IMR-90 (cell line): ENCODE measurements around the gene ACHE. TPM values are rescaled to one million over a fixed set of nuclear protein-coding genes. Genes with fewer than 3 reads are reported as not detected.

Source experiments
- ATAC-seq: fragments of 200-7000 bp; cut with Tn5 transposase; 2 replicates; pipeline ENCODE4 v1.9.1; 2020; ENCODE audit warnings: low read depth, mild to moderate bottlenecking, moderate library complexity
- BruUV-seq: library from RNA; stranded (reverse); fragments of 400-500 nt; replicated peaks from 2 replicates; lab custom pipeline; 2021; lab: Mats Ljungman, UMichigan
- CTCF ChIA-PET: fragments of 300-600 bp; formaldehyde crosslinking; extraction: SDS; loops from one replicate; lab custom pipeline; 2021; ENCODE audit warnings: antibody characterized with exemption; lab: Yijun Ruan, JAX
- POLR2A ChIA-PET: fragments of 300-600 bp; sonication (Branson Sonifier 250); formaldehyde crosslinking; loops from one replicate; lab custom pipeline; 2022; ENCODE audit warnings: antibody characterized with exemption; ENCODE audit not compliant: unreplicated experiment; lab: Charles Lee
- DNase-seq: peaks from one replicate; pipeline ENCODE4 v3.0.0; 2013
- H2AFZ ChIP-seq: replicated peaks from 2 replicates; pipeline ENCODE3; 2013; ENCODE audit warnings: low read length, mild to moderate bottlenecking; ENCODE audit not compliant: poor library complexity
- H2AK5ac ChIP-seq: 2 replicates; pipeline ENCODE4 v1.6.1; 2013; ENCODE audit warnings: low read depth, low read length, inconsistent platforms
- H2AK9ac ChIP-seq: replicated peaks from 2 replicates; pipeline ENCODE3; 2013; ENCODE audit warnings: mild to moderate bottlenecking, low read depth, low read length, moderate library complexity; ENCODE audit not compliant: poor library complexity
- H2BK120ac ChIP-seq: 2 replicates; pipeline ENCODE4 v1.6.1; 2013; ENCODE audit warnings: low read depth, low read length, inconsistent platforms
- H2BK15ac ChIP-seq: 3 replicates; pipeline ENCODE4 v1.6.1; 2013; ENCODE audit warnings: low read depth, low read length, inconsistent platforms
- H2BK20ac ChIP-seq: 2 replicates; pipeline ENCODE4 v1.6.1; 2013; ENCODE audit warnings: low read depth, mild to moderate bottlenecking, inconsistent platforms, low read length, moderate library complexity
- H2BK5ac ChIP-seq: 2 replicates; pipeline ENCODE4 v1.6.1; 2013; ENCODE audit warnings: mild to moderate bottlenecking, low read depth, low read length, inconsistent platforms; ENCODE audit not compliant: poor library complexity, severe bottlenecking
- H3K14ac ChIP-seq: replicated peaks from 2 replicates; pipeline ENCODE4 v1.6.1; 2013; ENCODE audit warnings: low read depth, low read length, inconsistent platforms
- H3K18ac ChIP-seq: 2 replicates; pipeline ENCODE4 v1.6.1; 2013; ENCODE audit warnings: low read depth, low read length, control low read depth
- H3K23ac ChIP-seq: 2 replicates; pipeline ENCODE4 v1.6.1; 2013; ENCODE audit warnings: low read depth, low read length, inconsistent platforms
- H3K27ac ChIP-seq: 2 replicates; pipeline ENCODE4 v1.5.1; 2013; ENCODE audit warnings: mild to moderate bottlenecking, control low read depth, low read length; ENCODE audit not compliant: insufficient read depth
- H3K27me3 ChIP-seq: 2 replicates; pipeline ENCODE4 v1.6.1; 2013; ENCODE audit warnings: low read length; ENCODE audit not compliant: control insufficient read depth, insufficient read depth
- H3K36me3 ChIP-seq: 2 replicates; pipeline ENCODE4 v1.6.1; 2013; ENCODE audit warnings: low read length, mixed read lengths; ENCODE audit not compliant: control insufficient read depth, insufficient read depth
- H3K4ac ChIP-seq: 2 replicates; pipeline ENCODE4 v1.6.1; 2013; ENCODE audit warnings: low read depth, low read length, inconsistent platforms
- H3K4me1 ChIP-seq: 2 replicates; pipeline ENCODE4 v1.6.1; 2013; ENCODE audit warnings: low read length, mixed read lengths; ENCODE audit not compliant: control insufficient read depth, insufficient read depth
- H3K4me2 ChIP-seq: 2 replicates; pipeline ENCODE4 v1.6.1; 2013; ENCODE audit warnings: low read depth, mild to moderate bottlenecking, control low read depth, low read length, moderate library complexity
- H3K4me3 ChIP-seq: 2 replicates; pipeline ENCODE4 v1.5.1; 2013; ENCODE audit warnings: low read depth, mild to moderate bottlenecking, control low read depth, low read length, moderate library complexity; ENCODE audit not compliant: insufficient read depth
- H3K56ac ChIP-seq: 2 replicates; pipeline ENCODE4 v1.6.1; 2013; ENCODE audit warnings: low read length, inconsistent platforms; ENCODE audit not compliant: insufficient read depth; ENCODE audit errors: extremely low read depth
- H3K79me1 ChIP-seq, 2 experiments: 2 replicates each; pipeline ENCODE4 v1.6.1; 2013; ENCODE audit warnings: low read length in 2 of 2, inconsistent platforms in 1 of 2, low read depth in 1 of 2
- H3K9ac ChIP-seq: 2 replicates; pipeline ENCODE4 v1.6.1; 2013; ENCODE audit warnings: low read depth, low read length, control low read depth
- H3K9me1 ChIP-seq: 2 replicates; pipeline ENCODE4 v1.6.1; 2013; ENCODE audit warnings: low read length, inconsistent platforms; ENCODE audit not compliant: insufficient read depth
- H3K9me3 ChIP-seq: 2 replicates; pipeline ENCODE4 v1.6.1; 2013; ENCODE audit warnings: low read length; ENCODE audit not compliant: control insufficient read depth, insufficient read depth
- H4K20me1 ChIP-seq: 2 replicates; pipeline ENCODE4 v1.6.1; 2013; ENCODE audit warnings: low read length, inconsistent platforms; ENCODE audit not compliant: insufficient read depth
- H4K5ac ChIP-seq: 2 replicates; pipeline ENCODE4 v1.6.1; 2013; ENCODE audit warnings: mild to moderate bottlenecking, low read depth, low read length, control low read depth
- H4K8ac ChIP-seq, 2 experiments: 2 replicates each; pipeline ENCODE4 v1.6.1; 2013; ENCODE audit warnings: low read depth in 2 of 2, low read length in 2 of 2, control low read depth in 1 of 2, inconsistent platforms in 1 of 2
- H4K91ac ChIP-seq: 2 replicates; pipeline ENCODE4 v1.6.1; 2013; ENCODE audit warnings: low read depth, low read length, inconsistent platforms; ENCODE audit not compliant: insufficient read depth
- BHLHE40 ChIP-seq: fragments of 150-350 bp; IDR thresholded peaks from 2 replicates; pipeline ENCODE4 v1.6.1; 2016; ENCODE audit warnings: mild to moderate bottlenecking, low read depth, low read length
- CEBPB ChIP-seq: IDR thresholded peaks from 2 replicates; pipeline ENCODE4 v1.6.1; 2012; ENCODE audit warnings: low read depth, low read length, improper control_type of control experiment
- CHD1 ChIP-seq: IDR thresholded peaks from 2 replicates; pipeline ENCODE4 v1.6.1; 2012; ENCODE audit warnings: low read depth, low read length, improper control_type of control experiment
- FOS ChIP-seq: fragments of 150-350 bp; IDR thresholded peaks from 2 replicates; pipeline ENCODE4 v1.6.1; 2016; ENCODE audit warnings: low read depth, low read length
- MAFK ChIP-seq: IDR thresholded peaks from 2 replicates; pipeline ENCODE4 v1.6.1; 2012; ENCODE audit warnings: low read depth, low read length, improper control_type of control experiment
- MAZ ChIP-seq: IDR thresholded peaks from 2 replicates; pipeline ENCODE4 v1.6.1; 2012; ENCODE audit warnings: low read depth, mild to moderate bottlenecking, low read length, improper control_type of control experiment, moderate library complexity, borderline replicate concordance
- NFE2L2 ChIP-seq: fragments of 150-350 bp; IDR thresholded peaks from 2 replicates; pipeline ENCODE4 v1.6.1; 2016; ENCODE audit warnings: low read depth, mild to moderate bottlenecking, low read length
- POLR2A ChIP-seq: IDR thresholded peaks from 2 replicates; pipeline ENCODE4 v1.6.1; 2012; ENCODE audit warnings: mild to moderate bottlenecking, low read depth, low read length
- RAD21 ChIP-seq: IDR thresholded peaks from 2 replicates; pipeline ENCODE4 v1.6.1; 2012; ENCODE audit warnings: low read length, improper control_type of control experiment
- RCOR1 ChIP-seq: IDR thresholded peaks from 2 replicates; pipeline ENCODE4 v1.6.1; 2012; ENCODE audit warnings: mild to moderate bottlenecking, low read length, improper control_type of control experiment; ENCODE audit not compliant: insufficient replicate concordance
- RFX5 ChIP-seq: IDR thresholded peaks from 2 replicates; pipeline ENCODE4 v1.8.0; 2012; ENCODE audit warnings: low read depth, mild to moderate bottlenecking, low read length, moderate library complexity
- WGBS, 2 experiments: methylation state at CpG; one replicate each; pipeline versions ENCODE4 v1.1.5 to v1.1.7; 2013; ENCODE audit warnings: missing lambda C conversion rate in 2 of 2; ENCODE audit not compliant: insufficient read length in 1 of 2; ENCODE audit errors: extremely low coverage in 2 of 2; 5-methylcytosine and 5-hydroxymethylcytosine counted together
- dilution Hi-C: fragments of 300-500 bp; cut with HindIII; formaldehyde crosslinking; loops from one replicate; pipeline ENCODE4 v1.14.3; 2018; ENCODE audit warnings: low sequenced_read_pairs; ENCODE audit not compliant: unreplicated experiment
- in situ Hi-C: fragments of 300-500 bp; cut with MboI; formaldehyde crosslinking; loops from 3 replicates; pipeline ENCODE4 v1.14.3; 2019; ENCODE audit warnings: low sequenced_read_pairs, inconsistent platforms, mixed read lengths
- intact Hi-C: fragments of 100-400 bp; cut with micrococcal nuclease; formaldehyde crosslinking; loops from 2 replicates; pipeline ENCODE4 v1.10.0; 2022
- polyA plus RNA-seq, 3 experiments: library from polyadenylated mRNA; depleted of rRNA; stranded (reverse); fragments of >200 nt; gene quantifications; 2 replicates each; pipeline ENCODE4 v1.2.3, GENCODE V29; 2012; ENCODE audit warnings: low replicate concordance in 1 of 3
- total RNA-seq: library from RNA; depleted of rRNA; stranded (reverse); fragments of >200 nt; gene quantifications from 2 replicates; pipeline ENCODE4 v1.2.3, GENCODE V29; 2012
- TF ChIP-seq, protein P1 (sequence below): fragments of 150-350 bp; IDR thresholded peaks from 2 replicates; pipeline ENCODE4 v1.6.1; 2016; ENCODE audit warnings: low read depth, mild to moderate bottlenecking, low read length, moderate library complexity, borderline replicate concordance
- TF ChIP-seq, protein P2 (sequence below): fragments of 150-350 bp; IDR thresholded peaks from 2 replicates; pipeline ENCODE4 v1.6.1; 2017; ENCODE audit warnings: mild to moderate bottlenecking, antibody characterized with exemption, low read length, low read depth
- TF ChIP-seq, protein P3 (sequence below): conservative IDR thresholded peaks from 2 replicates; pipeline ENCODE4 v1.5.1; 2012; ENCODE audit warnings: mild to moderate bottlenecking, low read depth, low read length, improper control_type of control experiment

ACHE gene
- total and polyA plus RNA-seq, 2 of the 4 experiments (the other 2 are of a cell fraction): 0.41 TPM; not detected in 1

- Histone ChIP-seq H3K27me3 (peaks cover 17% of the 10 kb centered on the region), H3K36me3 (peaks cover 21% of the 10 kb centered on the region), H2BK20ac (no peak overlapping the region; the same call in 1 of the 2 replicates), H2AFZ (peak overlapping the region; percentile 87), H4K5ac (no peak overlapping the region), H2AK5ac (no peak overlapping the region), H4K20me1 (peaks cover 19% of the 10 kb centered on the region; the same call in 1 of the 2 replicates), H3K4me3 (no peak overlapping the region), H4K91ac (no peak overlapping the region), H3K27ac (no peak overlapping the region), H3K79me1 (peaks cover 8 to 19% of the 10 kb centered on the region in 2 experiments; a peak in 3 of 4 replicates), H3K4ac (no peak overlapping the region), H3K14ac (peak overlapping the region; percentile 50; the same call in 1 of the 2 replicates), H3K9me1 (peaks cover 3% of the 10 kb centered on the region; the same call in 1 of the 2 replicates), H2BK5ac (no peak overlapping the region), H4K8ac (peak overlapping the region; percentile 91 to 99; a peak in 3 of 4 replicates), H3K9ac (no peak overlapping the region), H3K4me2 (no peak overlapping the region), H3K9me3 (peaks cover 2% of the 10 kb centered on the region; the same call in 1 of the 2 replicates), H3K56ac (no peak overlapping the region), H3K18ac (no peak overlapping the region), H2BK120ac (no peak overlapping the region), H2BK15ac (0 out of 3 replicates have a peak overlapping the region, but pooled peaks have one; percentile 12), H2AK9ac (no peak overlapping the region), H3K23ac (peak overlapping the region; percentile 35; the same call in 1 of the 2 replicates), H3K4me1 (peaks cover 16% of the 10 kb centered on the region)
- ChIA-PET POLR2A (interaction anchor here (0.6 kb wide), 2 partner anchors 233 to 313 kb away, joined by 3 to 5 read pairs; no protein-coding TSS in a partner anchor), CTCF (no interaction called here)
- intact Hi-C loops (no loop called here), in situ Hi-C loops (loop anchor here (5.0 to 10.0 kb wide), 2 partner anchors 166 to 393 kb away; no protein-coding TSS in a partner anchor), dilution Hi-C loops (no loop called here)
- no TSS peak for BruUV-seq
- WGBS, 2 experiments: 100% methylated on average over 1 of the region's 8 CpGs; no CpG with 5 or more reads in 1 of the 2 experiments
- ATAC-seq: no peak
- DNase-seq: peak; percentile 34
- TF ChIP-seq, protein P1, sequence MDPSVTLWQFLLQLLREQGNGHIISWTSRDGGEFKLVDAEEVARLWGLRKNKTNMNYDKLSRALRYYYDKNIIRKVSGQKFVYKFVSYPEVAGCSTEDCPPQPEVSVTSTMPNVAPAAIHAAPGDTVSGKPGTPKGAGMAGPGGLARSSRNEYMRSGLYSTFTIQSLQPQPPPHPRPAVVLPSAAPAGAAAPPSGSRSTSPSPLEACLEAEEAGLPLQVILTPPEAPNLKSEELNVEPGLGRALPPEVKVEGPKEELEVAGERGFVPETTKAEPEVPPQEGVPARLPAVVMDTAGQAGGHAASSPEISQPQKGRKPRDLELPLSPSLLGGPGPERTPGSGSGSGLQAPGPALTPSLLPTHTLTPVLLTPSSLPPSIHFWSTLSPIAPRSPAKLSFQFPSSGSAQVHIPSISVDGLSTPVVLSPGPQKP: no peak
- TF ChIP-seq MAZ (no peak), RAD21 (no peak), CEBPB (no peak), RCOR1 (no peak), CHD1 (no peak), FOS (no peak), POLR2A (no peak), NFE2L2 (no peak), BHLHE40 (no peak), MAFK (no peak), RFX5 (no peak)
- TF ChIP-seq, protein P2, sequence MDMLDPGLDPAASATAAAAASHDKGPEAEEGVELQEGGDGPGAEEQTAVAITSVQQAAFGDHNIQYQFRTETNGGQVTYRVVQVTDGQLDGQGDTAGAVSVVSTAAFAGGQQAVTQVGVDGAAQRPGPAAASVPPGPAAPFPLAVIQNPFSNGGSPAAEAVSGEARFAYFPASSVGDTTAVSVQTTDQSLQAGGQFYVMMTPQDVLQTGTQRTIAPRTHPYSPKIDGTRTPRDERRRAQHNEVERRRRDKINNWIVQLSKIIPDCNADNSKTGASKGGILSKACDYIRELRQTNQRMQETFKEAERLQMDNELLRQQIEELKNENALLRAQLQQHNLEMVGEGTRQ: no peak
- TF ChIP-seq, protein P3, sequence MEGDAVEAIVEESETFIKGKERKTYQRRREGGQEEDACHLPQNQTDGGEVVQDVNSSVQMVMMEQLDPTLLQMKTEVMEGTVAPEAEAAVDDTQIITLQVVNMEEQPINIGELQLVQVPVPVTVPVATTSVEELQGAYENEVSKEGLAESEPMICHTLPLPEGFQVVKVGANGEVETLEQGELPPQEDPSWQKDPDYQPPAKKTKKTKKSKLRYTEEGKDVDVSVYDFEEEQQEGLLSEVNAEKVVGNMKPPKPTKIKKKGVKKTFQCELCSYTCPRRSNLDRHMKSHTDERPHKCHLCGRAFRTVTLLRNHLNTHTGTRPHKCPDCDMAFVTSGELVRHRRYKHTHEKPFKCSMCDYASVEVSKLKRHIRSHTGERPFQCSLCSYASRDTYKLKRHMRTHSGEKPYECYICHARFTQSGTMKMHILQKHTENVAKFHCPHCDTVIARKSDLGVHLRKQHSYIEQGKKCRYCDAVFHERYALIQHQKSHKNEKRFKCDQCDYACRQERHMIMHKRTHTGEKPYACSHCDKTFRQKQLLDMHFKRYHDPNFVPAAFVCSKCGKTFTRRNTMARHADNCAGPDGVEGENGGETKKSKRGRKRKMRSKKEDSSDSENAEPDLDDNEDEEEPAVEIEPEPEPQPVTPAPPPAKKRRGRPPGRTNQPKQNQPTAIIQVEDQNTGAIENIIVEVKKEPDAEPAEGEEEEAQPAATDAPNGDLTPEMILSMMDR: no peak
These were observed 4.0 kb downstream of the ACHE start for GRCh38 chr7:100891568-100892247.
